Measurements from ENCODE around the gene PLGRKT. TPM values are rescaled to one million over a fixed set of nuclear protein-coding genes. Genes with fewer than 3 reads are reported as not detected.

The PLGRKT gene
- total and polyA plus RNA-seq, 2 experiments from 2014 or later = 13.1 to 31.5 TPM

DNA sequence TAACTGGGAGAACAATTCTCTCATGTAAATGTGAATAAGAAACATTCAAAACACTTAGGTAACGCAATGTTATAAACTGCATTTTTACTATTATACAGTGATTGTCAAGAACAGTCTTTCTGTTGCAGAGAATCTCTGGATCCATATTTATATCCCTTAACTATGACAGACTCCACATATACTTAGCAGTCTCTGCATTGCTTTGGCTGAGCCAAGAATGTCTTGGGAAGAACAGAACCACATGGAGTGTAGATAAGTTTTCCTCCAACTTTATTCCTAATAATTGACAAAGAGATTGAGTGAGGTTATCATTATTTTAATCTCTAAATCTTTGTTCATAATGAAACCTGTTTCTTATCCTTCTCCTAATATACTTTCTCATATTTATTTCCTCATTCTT is 82.5 kb downstream of the PLGRKT start (continued):
- TF ChIP-seq, protein P1, sequence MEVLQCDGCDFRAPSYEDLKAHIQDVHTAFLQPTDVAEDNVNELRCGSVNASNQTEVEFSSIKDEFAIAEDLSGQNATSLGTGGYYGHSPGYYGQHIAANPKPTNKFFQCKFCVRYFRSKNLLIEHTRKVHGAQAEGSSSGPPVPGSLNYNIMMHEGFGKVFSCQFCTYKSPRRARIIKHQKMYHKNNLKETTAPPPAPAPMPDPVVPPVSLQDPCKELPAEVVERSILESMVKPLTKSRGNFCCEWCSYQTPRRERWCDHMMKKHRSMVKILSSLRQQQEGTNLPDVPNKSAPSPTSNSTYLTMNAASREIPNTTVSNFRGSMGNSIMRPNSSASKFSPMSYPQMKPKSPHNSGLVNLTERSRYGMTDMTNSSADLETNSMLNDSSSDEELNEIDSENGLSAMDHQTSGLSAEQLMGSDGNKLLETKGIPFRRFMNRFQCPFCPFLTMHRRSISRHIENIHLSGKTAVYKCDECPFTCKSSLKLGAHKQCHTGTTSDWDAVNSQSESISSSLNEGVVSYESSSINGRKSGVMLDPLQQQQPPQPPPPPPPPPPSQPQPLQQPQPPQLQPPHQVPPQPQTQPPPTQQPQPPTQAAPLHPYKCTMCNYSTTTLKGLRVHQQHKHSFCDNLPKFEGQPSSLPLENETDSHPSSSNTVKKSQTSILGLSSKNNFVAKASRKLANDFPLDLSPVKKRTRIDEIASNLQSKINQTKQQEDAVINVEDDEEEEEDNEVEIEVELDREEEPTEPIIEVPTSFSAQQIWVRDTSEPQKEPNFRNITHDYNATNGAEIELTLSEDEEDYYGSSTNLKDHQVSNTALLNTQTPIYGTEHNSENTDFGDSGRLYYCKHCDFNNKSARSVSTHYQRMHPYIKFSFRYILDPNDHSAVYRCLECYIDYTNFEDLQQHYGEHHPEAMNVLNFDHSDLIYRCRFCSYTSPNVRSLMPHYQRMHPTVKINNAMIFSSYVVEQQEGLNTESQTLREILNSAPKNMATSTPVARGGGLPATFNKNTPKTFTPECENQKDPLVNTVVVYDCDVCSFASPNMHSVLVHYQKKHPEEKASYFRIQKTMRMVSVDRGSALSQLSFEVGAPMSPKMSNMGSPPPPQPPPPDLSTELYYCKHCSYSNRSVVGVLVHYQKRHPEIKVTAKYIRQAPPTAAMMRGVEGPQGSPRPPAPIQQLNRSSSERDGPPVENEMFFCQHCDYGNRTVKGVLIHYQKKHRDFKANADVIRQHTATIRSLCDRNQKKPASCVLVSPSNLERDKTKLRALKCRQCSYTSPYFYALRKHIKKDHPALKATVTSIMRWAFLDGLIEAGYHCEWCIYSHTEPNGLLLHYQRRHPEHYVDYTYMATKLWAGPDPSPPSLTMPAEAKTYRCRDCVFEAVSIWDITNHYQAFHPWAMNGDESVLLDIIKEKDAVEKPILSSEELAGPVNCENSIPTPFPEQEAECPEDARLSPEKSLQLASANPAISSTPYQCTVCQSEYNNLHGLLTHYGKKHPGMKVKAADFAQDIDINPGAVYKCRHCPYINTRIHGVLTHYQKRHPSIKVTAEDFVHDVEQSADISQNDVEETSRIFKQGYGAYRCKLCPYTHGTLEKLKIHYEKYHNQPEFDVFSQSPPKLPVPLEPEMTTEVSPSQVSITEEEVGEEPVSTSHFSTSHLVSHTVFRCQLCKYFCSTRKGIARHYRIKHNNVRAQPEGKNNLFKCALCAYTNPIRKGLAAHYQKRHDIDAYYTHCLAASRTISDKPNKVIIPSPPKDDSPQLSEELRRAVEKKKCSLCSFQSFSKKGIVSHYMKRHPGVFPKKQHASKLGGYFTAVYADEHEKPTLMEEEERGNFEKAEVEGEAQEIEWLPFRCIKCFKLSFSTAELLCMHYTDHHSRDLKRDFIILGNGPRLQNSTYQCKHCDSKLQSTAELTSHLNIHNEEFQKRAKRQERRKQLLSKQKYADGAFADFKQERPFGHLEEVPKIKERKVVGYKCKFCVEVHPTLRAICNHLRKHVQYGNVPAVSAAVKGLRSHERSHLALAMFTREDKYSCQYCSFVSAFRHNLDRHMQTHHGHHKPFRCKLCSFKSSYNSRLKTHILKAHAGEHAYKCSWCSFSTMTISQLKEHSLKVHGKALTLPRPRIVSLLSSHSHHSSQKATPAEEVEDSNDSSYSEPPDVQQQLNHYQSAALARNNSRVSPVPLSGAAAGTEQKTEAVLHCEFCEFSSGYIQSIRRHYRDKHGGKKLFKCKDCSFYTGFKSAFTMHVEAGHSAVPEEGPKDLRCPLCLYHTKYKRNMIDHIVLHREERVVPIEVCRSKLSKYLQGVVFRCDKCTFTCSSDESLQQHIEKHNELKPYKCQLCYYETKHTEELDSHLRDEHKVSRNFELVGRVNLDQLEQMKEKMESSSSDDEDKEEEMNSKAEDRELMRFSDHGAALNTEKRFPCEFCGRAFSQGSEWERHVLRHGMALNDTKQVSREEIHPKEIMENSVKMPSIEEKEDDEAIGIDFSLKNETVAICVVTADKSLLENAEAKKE (CRISPR knock-in tag; IDR thresholded peaks at IDR 0.05) = no peak
- TF ChIP-seq, protein P2, sequence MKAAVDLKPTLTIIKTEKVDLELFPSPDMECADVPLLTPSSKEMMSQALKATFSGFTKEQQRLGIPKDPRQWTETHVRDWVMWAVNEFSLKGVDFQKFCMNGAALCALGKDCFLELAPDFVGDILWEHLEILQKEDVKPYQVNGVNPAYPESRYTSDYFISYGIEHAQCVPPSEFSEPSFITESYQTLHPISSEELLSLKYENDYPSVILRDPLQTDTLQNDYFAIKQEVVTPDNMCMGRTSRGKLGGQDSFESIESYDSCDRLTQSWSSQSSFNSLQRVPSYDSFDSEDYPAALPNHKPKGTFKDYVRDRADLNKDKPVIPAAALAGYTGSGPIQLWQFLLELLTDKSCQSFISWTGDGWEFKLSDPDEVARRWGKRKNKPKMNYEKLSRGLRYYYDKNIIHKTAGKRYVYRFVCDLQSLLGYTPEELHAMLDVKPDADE (IDR thresholded peaks at IDR 0.05) = no peak
- no peak for TF ChIP-seq ZNF114 (CRISPR knock-in tag; IDR thresholded peaks at IDR 0.05)

DNA sequence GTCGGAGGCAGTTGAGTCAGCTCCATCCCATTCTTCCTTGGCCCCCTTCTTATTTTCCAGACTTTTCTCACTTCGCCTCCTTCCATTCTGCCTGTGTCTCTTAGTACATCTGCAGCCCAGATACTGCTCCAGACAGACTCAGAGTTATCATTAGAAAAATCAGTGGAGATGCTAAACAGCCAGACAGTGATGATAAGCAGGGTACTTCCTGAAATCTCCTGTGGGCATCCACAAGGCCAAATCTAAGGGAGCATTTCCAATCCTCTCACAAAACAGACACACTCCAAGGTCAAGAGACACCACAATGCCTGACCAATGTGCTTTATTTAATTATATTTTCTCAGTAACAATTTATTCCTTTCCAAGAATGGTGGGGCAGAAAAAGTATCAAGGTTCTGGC is 83.5 kb downstream of the PLGRKT start:
- no peaks in the 10 kb centered on the region for H3K36me3 Mint-ChIP-seq (ENCODE audit: low read depth)
- TF ChIP-seq ZNF114 (CRISPR knock-in tag; IDR thresholded peaks at IDR 0.05) = no peak
- no peak for TF ChIP-seq JUNB (IDR thresholded peaks at IDR 0.05; ENCODE audit: unreplicated experiment)
- TF ChIP-seq EZH2 (IDR thresholded peaks at IDR 0.05; ENCODE audit: low read depth, unreplicated experiment) = no peak
- no peak for TF ChIP-seq EZH2phosphoT487 (IDR thresholded peaks at IDR 0.05; ENCODE audit: unreplicated experiment)
- TF ChIP-seq, protein P2 (IDR thresholded peaks at IDR 0.05) = no peak
- TF ChIP-seq CREB1 (CRISPR knock-in tag; IDR thresholded peaks at IDR 0.05; ENCODE audit: low read depth) = no peak
- TF ChIP-seq, protein P3, sequence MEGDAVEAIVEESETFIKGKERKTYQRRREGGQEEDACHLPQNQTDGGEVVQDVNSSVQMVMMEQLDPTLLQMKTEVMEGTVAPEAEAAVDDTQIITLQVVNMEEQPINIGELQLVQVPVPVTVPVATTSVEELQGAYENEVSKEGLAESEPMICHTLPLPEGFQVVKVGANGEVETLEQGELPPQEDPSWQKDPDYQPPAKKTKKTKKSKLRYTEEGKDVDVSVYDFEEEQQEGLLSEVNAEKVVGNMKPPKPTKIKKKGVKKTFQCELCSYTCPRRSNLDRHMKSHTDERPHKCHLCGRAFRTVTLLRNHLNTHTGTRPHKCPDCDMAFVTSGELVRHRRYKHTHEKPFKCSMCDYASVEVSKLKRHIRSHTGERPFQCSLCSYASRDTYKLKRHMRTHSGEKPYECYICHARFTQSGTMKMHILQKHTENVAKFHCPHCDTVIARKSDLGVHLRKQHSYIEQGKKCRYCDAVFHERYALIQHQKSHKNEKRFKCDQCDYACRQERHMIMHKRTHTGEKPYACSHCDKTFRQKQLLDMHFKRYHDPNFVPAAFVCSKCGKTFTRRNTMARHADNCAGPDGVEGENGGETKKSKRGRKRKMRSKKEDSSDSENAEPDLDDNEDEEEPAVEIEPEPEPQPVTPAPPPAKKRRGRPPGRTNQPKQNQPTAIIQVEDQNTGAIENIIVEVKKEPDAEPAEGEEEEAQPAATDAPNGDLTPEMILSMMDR (conservative IDR thresholded peaks at IDR 0.05; ENCODE audit: low read depth in 2 of 2) = no peak
- no peak for TF ChIP-seq STAT1 (IDR thresholded peaks at IDR 0.05; ENCODE audit: unreplicated experiment)
- TF ChIP-seq NANOG (IDR thresholded peaks at IDR 0.05; ENCODE audit: borderline replicate concordance) = no peak
- no peak for TF ChIP-seq POLR2AphosphoS5 (IDR thresholded peaks at IDR 0.05; ENCODE audit: low read depth)
- H3K4me3 ChIP-seq = no peak overlapping the region
- ATAC-seq (no peak), DNase-seq (ENCODE audit: low spot score) (no peak)
- no peak overlapping the region for H3K27ac Mint-ChIP-seq
- H3K4me2 ChIP-seq = no peak overlapping the region
- no peaks in the 10 kb centered on the region for H3K4me1 Mint-ChIP-seq
- no peaks in the 10 kb centered on the region for H3K9me3 Mint-ChIP-seq
- H3K9me2 ChIP-seq (ENCODE audit: insufficient read depth) = no peaks in the 10 kb centered on the region
- H3K27ac ChIP-seq (ENCODE audit: low read depth) = no peak overlapping the region
- no peaks in the 10 kb centered on the region for H3K27me3 Mint-ChIP-seq (ENCODE audit: insufficient read depth, low read depth, poor library complexity)
- no peaks in the 10 kb centered on the region for H3K27me3 ChIP-seq (ENCODE audit: insufficient read depth)
- H3K4me3 Mint-ChIP-seq = no peak overlapping the region
- no peaks in the 10 kb centered on the region for H3K79me2 ChIP-seq (replicated peaks; ENCODE audit: insufficient read depth)
- H3K36me3 ChIP-seq (ENCODE audit: insufficient read depth) = no peaks in the 10 kb centered on the region
- no peak overlapping the region for H2AFZ ChIP-seq
- H3F3A ChIP-seq (replicated peaks; ENCODE audit: low read depth) = no peaks in the 10 kb centered on the region
- H3K4me1 ChIP-seq (ENCODE audit: insufficient read depth) = no peaks in the 10 kb centered on the region
- H4K20me1 ChIP-seq (replicated peaks; ENCODE audit: insufficient read depth) = no peaks in the 10 kb centered on the region
